Tibial nerve (tissue), 4 donors: Measurements from ENCODE around the gene TXNRD3.

Source experiments
- EP300 ChIP-seq, 2 donors: sonication (generic); formaldehyde crosslinking; IDR thresholded peaks; one replicate each; pipeline ENCODE4 v1.6.1; 2017; ENCODE audit warnings: antibody characterized with exemption in 2 of 2, mild to moderate bottlenecking in 1 of 2
- POLR2A ChIP-seq, 2 donors: fragments of 450-650 bp; IDR thresholded peaks; one replicate each; pipeline ENCODE4 v1.6.1; 2017; ENCODE audit warnings: antibody characterized with exemption in 2 of 2, mild to moderate bottlenecking in 2 of 2, moderate library complexity in 2 of 2
- TF ChIP-seq, protein P1 (sequence below), 5 experiments: fragments of 200-600 bp in 3 of 5; fragments of 450-650 bp in 2 of 5; sonication (generic) in 3 of 5; IDR thresholded peaks; one replicate each; pipeline ENCODE4 v1.5.1; 2016 to 2019; ENCODE audit warnings: antibody characterized with exemption in 5 of 5, mild to moderate bottlenecking in 3 of 5, moderate library complexity in 2 of 5

DNA sequence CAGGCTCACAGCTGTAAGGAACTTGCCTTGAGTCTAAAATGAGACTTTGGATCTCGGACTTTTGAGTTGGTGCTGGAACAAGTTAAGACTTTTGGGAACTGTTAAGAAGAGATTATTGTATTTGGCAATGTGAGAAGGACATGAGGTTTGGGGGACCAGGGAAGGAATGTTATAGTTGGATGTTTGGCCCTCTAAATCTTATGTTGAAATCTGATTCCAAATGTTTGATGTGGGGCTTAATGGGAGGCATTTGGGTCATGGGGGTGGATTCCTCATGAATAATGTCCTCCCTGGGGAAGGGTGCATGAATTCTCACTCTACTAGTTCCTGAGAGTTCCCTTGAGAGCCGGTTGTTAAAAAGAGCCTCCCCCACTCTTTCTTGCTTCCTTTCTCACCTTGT lies 30.6 kb upstream of the TXNRD3 start:
- TF ChIP-seq POLR2A (IDR thresholded peaks at IDR 0.05) (no peak), EP300 (IDR thresholded peaks at IDR 0.05) (peak in 1 of 2 donors; percentile 23)
- TF ChIP-seq, protein P1, sequence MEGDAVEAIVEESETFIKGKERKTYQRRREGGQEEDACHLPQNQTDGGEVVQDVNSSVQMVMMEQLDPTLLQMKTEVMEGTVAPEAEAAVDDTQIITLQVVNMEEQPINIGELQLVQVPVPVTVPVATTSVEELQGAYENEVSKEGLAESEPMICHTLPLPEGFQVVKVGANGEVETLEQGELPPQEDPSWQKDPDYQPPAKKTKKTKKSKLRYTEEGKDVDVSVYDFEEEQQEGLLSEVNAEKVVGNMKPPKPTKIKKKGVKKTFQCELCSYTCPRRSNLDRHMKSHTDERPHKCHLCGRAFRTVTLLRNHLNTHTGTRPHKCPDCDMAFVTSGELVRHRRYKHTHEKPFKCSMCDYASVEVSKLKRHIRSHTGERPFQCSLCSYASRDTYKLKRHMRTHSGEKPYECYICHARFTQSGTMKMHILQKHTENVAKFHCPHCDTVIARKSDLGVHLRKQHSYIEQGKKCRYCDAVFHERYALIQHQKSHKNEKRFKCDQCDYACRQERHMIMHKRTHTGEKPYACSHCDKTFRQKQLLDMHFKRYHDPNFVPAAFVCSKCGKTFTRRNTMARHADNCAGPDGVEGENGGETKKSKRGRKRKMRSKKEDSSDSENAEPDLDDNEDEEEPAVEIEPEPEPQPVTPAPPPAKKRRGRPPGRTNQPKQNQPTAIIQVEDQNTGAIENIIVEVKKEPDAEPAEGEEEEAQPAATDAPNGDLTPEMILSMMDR (IDR thresholded peaks at IDR 0.05) = no peak
